Ureter (tissue), 1 donor: Measurements from ENCODE around the gene OPN1MW3. TPM values are rescaled to one million over a fixed set of nuclear protein-coding genes. Genes with fewer than 3 reads are reported as not detected.

Experiments
- total RNA-seq: library from RNA; stranded (reverse); gene quantifications from one replicate; pipeline ENCODE4 v1.2.4, GENCODE V29; 2023
- donor health status: DM: yes; HTN: yes; CAD: no.

Gene OPN1MW3
- total RNA-seq, 1 donor from 2014 or later: not detected

Other genes with a start within 250 kb of the OPN1MW3 start
- 103 TPM for gene IRAK1, start 237.7 kb upstream of the OPN1MW3 start, total RNA-seq
- 105 TPM for gene MECP2, start 159.9 kb upstream of the OPN1MW3 start, total RNA-seq
- not detected for gene OPN1LW, start 113.3 kb upstream of the OPN1MW3 start, total RNA-seq
- not detected for gene OPN1MW, start 75.0 kb upstream of the OPN1MW3 start, total RNA-seq
- gene OPN1MW2, start 37.8 kb upstream of the OPN1MW3 start, total RNA-seq: not detected
- not detected for gene TEX28, start 37.5 kb downstream of the OPN1MW3 start, total RNA-seq
- not detected for gene TKTL1, start 38.2 kb downstream of the OPN1MW3 start, total RNA-seq
- gene FLNA, start 117.1 kb downstream of the OPN1MW3 start, total RNA-seq: 2,361 TPM
- 80.4 TPM for gene EMD, start 121.7 kb downstream of the OPN1MW3 start, total RNA-seq
- gene RPL10, start 140.8 kb downstream of the OPN1MW3 start, total RNA-seq: 3,238 TPM
- 27.0 TPM for gene DNASE1L1, start 151.7 kb downstream of the OPN1MW3 start, total RNA-seq
- gene TAFAZZIN, start 154.0 kb downstream of the OPN1MW3 start, total RNA-seq: 49.5 TPM
- gene ATP6AP1, start 171.1 kb downstream of the OPN1MW3 start, total RNA-seq: 120 TPM
- 126 TPM for gene GDI1, start 179.6 kb downstream of the OPN1MW3 start, total RNA-seq
- gene FAM50A, start 186.6 kb downstream of the OPN1MW3 start, total RNA-seq: 48.6 TPM
- gene PLXNA3, start 200.7 kb downstream of the OPN1MW3 start, total RNA-seq: 54.0 TPM
- 17.5 TPM for gene LAGE3, start 221.7 kb downstream of the OPN1MW3 start, total RNA-seq
- 20.4 TPM for gene UBL4A, start 229.0 kb downstream of the OPN1MW3 start, total RNA-seq
- gene SLC10A3, start 233.0 kb downstream of the OPN1MW3 start, total RNA-seq: 23.4 TPM